ENCODE results near the gene AKAP13.

GRCh38 chr15:85725564-85725963 is 345.2 kb downstream of the AKAP13 start:
- TF ChIP-seq CTCF (tag by site-specific recombination; IDR thresholded peaks at IDR 0.05) (no peak), ZNF280D (tag by site-specific recombination; IDR thresholded peaks at IDR 0.05) (no peak)

Measured in HEK293 (cell line).